Neural cell (in vitro differentiated cells): ENCODE measurements around the gene KLC1. TPM values are rescaled to one million over a fixed set of nuclear protein-coding genes. Genes with fewer than 3 reads are reported as not detected.

Source experiments
- H2AFZ ChIP-seq: fragments of 200-600, 300-800 bp; sonication (generic), shearing (Covaris generic); 2 replicates; pipeline ENCODE4 v1.6.0; 2014; ENCODE audit warnings: low read depth, mild to moderate bottlenecking, antibody characterized with exemption, low read length, moderate library complexity
- H3F3A ChIP-seq: fragments of 200-600 bp; shearing (Covaris generic); 2 replicates; pipeline ENCODE4 v1.6.1; 2016; ENCODE audit warnings: mild to moderate bottlenecking, moderate library complexity, mixed read lengths, antibody characterized with exemption, low read length; ENCODE audit not compliant: insufficient read depth, poor library complexity, severe bottlenecking
- H3K27ac ChIP-seq: fragments of 200-600, 300-800 bp; sonication (generic), shearing (Covaris generic); 2 replicates; pipeline ENCODE4 v1.5.1; 2014; ENCODE audit warnings: mild to moderate bottlenecking, low read length, moderate library complexity
- H3K27me3 ChIP-seq: fragments of 300-800, 200-600 bp; sonication (generic), shearing (Covaris generic); 2 replicates; pipeline ENCODE4 v1.6.0; 2014; ENCODE audit warnings: mild to moderate bottlenecking, low read depth, low read length, moderate library complexity; ENCODE audit not compliant: insufficient read depth
- H3K36me3 ChIP-seq: fragments of 300-800, 200-600 bp; sonication (generic), shearing (Covaris generic); 2 replicates; pipeline ENCODE4 v1.5.1; 2014; ENCODE audit warnings: mild to moderate bottlenecking, antibody characterized with exemption, low read length, moderate library complexity; ENCODE audit not compliant: insufficient read depth
- H3K4me2 ChIP-seq: fragments of 300-800, 200-600 bp; sonication (generic), shearing (Covaris generic); 2 replicates; pipeline ENCODE4 v1.6.0; 2014; ENCODE audit warnings: mild to moderate bottlenecking, low read length
- H3K4me3 ChIP-seq: fragments of 300-800, 200-600 bp; sonication (generic), shearing (Covaris generic); 2 replicates; pipeline ENCODE4 v1.5.1; 2014; ENCODE audit warnings: mild to moderate bottlenecking, low read length, moderate library complexity
- H3K79me2 ChIP-seq: fragments of 200-600 bp; shearing (Covaris generic); replicated peaks from 2 replicates; pipeline ENCODE4 v1.6.0; 2014; ENCODE audit warnings: mild to moderate bottlenecking, low read length, moderate library complexity; ENCODE audit not compliant: insufficient read depth
- H3K9ac ChIP-seq: fragments of 300-800, 200-600 bp; sonication (generic), shearing (Covaris generic); 2 replicates; pipeline ENCODE4 v1.6.1; 2016; ENCODE audit warnings: mild to moderate bottlenecking, low read length, mixed read lengths
- H3K9me2 ChIP-seq: fragments of 200-600 bp; shearing (Covaris generic); 2 replicates; pipeline ENCODE4 v1.6.1; 2016; ENCODE audit warnings: mild to moderate bottlenecking, low read length, mixed read lengths; ENCODE audit not compliant: insufficient read depth
- H3K9me3 ChIP-seq: fragments of 200-600, 300-800 bp; sonication (generic), shearing (Covaris generic); 2 replicates; pipeline ENCODE4 v1.6.1; 2016; ENCODE audit warnings: mild to moderate bottlenecking, mixed run types, low read length, moderate library complexity, mixed read lengths
- H4K20me1 ChIP-seq: fragments of 200-600 bp; shearing (Covaris generic); 2 replicates; pipeline ENCODE4 v1.6.1; 2016; ENCODE audit warnings: mild to moderate bottlenecking, mixed run types; ENCODE audit not compliant: insufficient read depth
- EP300 ChIP-seq: fragments of 450-650 bp; conservative IDR thresholded peaks from 2 replicates; pipeline ENCODE4 v1.6.1; 2014; ENCODE audit warnings: antibody characterized with exemption, mild to moderate bottlenecking, moderate library complexity; ENCODE audit not compliant: poor library complexity, severe bottlenecking
- EZH2 ChIP-seq: fragments of 200-600, 300-800 bp; shearing (Covaris generic), sonication (generic); IDR thresholded peaks from 2 replicates; pipeline ENCODE4 v1.6.1; 2014; ENCODE audit warnings: antibody characterized with exemption, low read length, borderline replicate concordance, mild to moderate bottlenecking; ENCODE audit not compliant: insufficient read depth, poor library complexity, severe bottlenecking
- MXI1 ChIP-seq: fragments of 450-650 bp; conservative IDR thresholded peaks from 2 replicates; pipeline ENCODE4 v1.6.1; 2014; ENCODE audit warnings: antibody characterized with exemption, mild to moderate bottlenecking; ENCODE audit not compliant: poor library complexity, severe bottlenecking
- POLR2AphosphoS5 ChIP-seq: IDR thresholded peaks from 2 replicates; pipeline ENCODE4 v1.6.1; 2012
- RAD21 ChIP-seq: fragments of 450-650 bp; conservative IDR thresholded peaks from 2 replicates; pipeline ENCODE4 v1.6.1; 2014; ENCODE audit warnings: antibody characterized with exemption, mild to moderate bottlenecking, moderate library complexity
- SMC3 ChIP-seq: fragments of 450-650 bp; conservative IDR thresholded peaks from 2 replicates; pipeline ENCODE4 v1.6.1; 2014; ENCODE audit warnings: antibody characterized with exemption, mild to moderate bottlenecking, moderate library complexity; ENCODE audit not compliant: poor library complexity
- TAF1 ChIP-seq: IDR thresholded peaks from 2 replicates; pipeline ENCODE4 v1.6.1; 2012; ENCODE audit warnings: low read depth
- polyA plus RNA-seq: library from polyadenylated mRNA; depleted of rRNA; stranded (reverse); fragments of >200 nt; gene quantifications from 2 replicates; pipeline ENCODE4 v1.2.3, GENCODE V29; 2014
- TF ChIP-seq, protein P1 (sequence below): fragments of 450-650 bp; IDR thresholded peaks from 2 replicates; pipeline ENCODE4 v1.5.1; 2014; ENCODE audit warnings: antibody characterized with exemption, mild to moderate bottlenecking, moderate library complexity; ENCODE audit not compliant: poor library complexity, severe bottlenecking
- TF ChIP-seq, protein P2 (sequence below): IDR thresholded peaks from 2 replicates; pipeline ENCODE4 v1.6.1; 2012; ENCODE audit warnings: borderline replicate concordance

Gene KLC1
- polyA plus RNA-seq, 1 donor from 2014 or later: 1,272 TPM

GRCh38 chr14:103684471-103684870 lies 55.5 kb downstream of the KLC1 start:
- Histone ChIP-seq H4K20me1 (peaks cover 4% of the 10 kb centered on the region), H3K79me2 (no peaks in the 10 kb centered on the region), H3K27ac (no peak overlapping the region)

DNA sequence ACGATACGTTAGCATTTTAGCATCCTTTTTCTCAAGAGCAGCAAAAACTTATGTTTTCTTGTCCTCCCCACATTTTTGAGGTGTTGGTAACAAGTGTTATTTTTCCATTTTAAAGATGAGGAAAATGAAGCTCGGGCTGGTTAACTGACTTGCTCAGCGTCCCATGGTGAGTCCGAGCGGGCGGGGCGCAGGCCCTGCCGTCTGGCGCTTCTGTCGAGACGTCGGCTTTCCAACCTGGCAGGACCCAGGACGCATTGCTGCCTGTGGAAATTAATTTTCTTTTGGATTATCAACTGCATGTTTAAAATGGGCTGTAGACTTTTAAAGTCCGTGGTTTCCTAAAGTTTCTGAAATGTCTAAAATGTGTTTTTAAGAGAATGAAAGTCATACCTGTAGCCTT lies 55.9 kb downstream of the KLC1 start:
- no peaks in the 10 kb centered on the region for H3K79me2 ChIP-seq

More at GRCh38 chr14:103684471-103684870, 55.5 kb downstream of the KLC1 start:
- peaks cover 7% of the 10 kb centered on the region for H3K36me3 ChIP-seq
- H3K9me3 ChIP-seq: no peaks in the 10 kb centered on the region
- no peak overlapping the region for H2AFZ ChIP-seq
- no peak overlapping the region for H3K4me2 ChIP-seq
- H3K4me3 ChIP-seq: no peak overlapping the region
- H3K27me3 ChIP-seq: no peaks in the 10 kb centered on the region
- H3K9ac ChIP-seq: no peak overlapping the region
- no peaks in the 10 kb centered on the region for H3F3A ChIP-seq
- no peaks in the 10 kb centered on the region for H3K9me2 ChIP-seq
- no peak for TF ChIP-seq MXI1
- no peak for TF ChIP-seq TAF1
- TF ChIP-seq, protein P1, sequence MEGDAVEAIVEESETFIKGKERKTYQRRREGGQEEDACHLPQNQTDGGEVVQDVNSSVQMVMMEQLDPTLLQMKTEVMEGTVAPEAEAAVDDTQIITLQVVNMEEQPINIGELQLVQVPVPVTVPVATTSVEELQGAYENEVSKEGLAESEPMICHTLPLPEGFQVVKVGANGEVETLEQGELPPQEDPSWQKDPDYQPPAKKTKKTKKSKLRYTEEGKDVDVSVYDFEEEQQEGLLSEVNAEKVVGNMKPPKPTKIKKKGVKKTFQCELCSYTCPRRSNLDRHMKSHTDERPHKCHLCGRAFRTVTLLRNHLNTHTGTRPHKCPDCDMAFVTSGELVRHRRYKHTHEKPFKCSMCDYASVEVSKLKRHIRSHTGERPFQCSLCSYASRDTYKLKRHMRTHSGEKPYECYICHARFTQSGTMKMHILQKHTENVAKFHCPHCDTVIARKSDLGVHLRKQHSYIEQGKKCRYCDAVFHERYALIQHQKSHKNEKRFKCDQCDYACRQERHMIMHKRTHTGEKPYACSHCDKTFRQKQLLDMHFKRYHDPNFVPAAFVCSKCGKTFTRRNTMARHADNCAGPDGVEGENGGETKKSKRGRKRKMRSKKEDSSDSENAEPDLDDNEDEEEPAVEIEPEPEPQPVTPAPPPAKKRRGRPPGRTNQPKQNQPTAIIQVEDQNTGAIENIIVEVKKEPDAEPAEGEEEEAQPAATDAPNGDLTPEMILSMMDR: no peak
- no peak for TF ChIP-seq EZH2
- TF ChIP-seq SMC3: no peak
- TF ChIP-seq POLR2AphosphoS5: no peak

More for the DNA sequence above, 55.9 kb downstream of the KLC1 start:
- H3K9me2 ChIP-seq: no peaks in the 10 kb centered on the region
- H3F3A ChIP-seq: no peaks in the 10 kb centered on the region
- H3K9ac ChIP-seq: no peak overlapping the region
- H3K36me3 ChIP-seq: peaks cover 7% of the 10 kb centered on the region
- no peak overlapping the region for H3K4me3 ChIP-seq
- H4K20me1 ChIP-seq: peaks cover 4% of the 10 kb centered on the region
- H3K4me2 ChIP-seq: no peak overlapping the region
- H2AFZ ChIP-seq: no peak overlapping the region
- no peaks in the 10 kb centered on the region for H3K9me3 ChIP-seq
- H3K27ac ChIP-seq: no peak overlapping the region
- TF ChIP-seq SMC3: no peak
- TF ChIP-seq EZH2: no peak
- no peak for TF ChIP-seq RAD21
- TF ChIP-seq, protein P2, sequence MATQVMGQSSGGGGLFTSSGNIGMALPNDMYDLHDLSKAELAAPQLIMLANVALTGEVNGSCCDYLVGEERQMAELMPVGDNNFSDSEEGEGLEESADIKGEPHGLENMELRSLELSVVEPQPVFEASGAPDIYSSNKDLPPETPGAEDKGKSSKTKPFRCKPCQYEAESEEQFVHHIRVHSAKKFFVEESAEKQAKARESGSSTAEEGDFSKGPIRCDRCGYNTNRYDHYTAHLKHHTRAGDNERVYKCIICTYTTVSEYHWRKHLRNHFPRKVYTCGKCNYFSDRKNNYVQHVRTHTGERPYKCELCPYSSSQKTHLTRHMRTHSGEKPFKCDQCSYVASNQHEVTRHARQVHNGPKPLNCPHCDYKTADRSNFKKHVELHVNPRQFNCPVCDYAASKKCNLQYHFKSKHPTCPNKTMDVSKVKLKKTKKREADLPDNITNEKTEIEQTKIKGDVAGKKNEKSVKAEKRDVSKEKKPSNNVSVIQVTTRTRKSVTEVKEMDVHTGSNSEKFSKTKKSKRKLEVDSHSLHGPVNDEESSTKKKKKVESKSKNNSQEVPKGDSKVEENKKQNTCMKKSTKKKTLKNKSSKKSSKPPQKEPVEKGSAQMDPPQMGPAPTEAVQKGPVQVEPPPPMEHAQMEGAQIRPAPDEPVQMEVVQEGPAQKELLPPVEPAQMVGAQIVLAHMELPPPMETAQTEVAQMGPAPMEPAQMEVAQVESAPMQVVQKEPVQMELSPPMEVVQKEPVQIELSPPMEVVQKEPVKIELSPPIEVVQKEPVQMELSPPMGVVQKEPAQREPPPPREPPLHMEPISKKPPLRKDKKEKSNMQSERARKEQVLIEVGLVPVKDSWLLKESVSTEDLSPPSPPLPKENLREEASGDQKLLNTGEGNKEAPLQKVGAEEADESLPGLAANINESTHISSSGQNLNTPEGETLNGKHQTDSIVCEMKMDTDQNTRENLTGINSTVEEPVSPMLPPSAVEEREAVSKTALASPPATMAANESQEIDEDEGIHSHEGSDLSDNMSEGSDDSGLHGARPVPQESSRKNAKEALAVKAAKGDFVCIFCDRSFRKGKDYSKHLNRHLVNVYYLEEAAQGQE: no peak
- no peak for TF ChIP-seq TAF1
- no peak for TF ChIP-seq POLR2AphosphoS5
- TF ChIP-seq EP300: no peak
- TF ChIP-seq, protein P1: no peak
- no peak for TF ChIP-seq MXI1
- H3K27me3 ChIP-seq: no peaks in the 10 kb centered on the region
